Body of pancreas (tissue), 4 donors: ENCODE results near the gene OR8D1.
"Not testable (repeated sequence)": the region's sequence is repeated elsewhere in the genome, so short reads cannot be mapped to it uniquely, and the experiment has no call there.

Source experiments
- POLR2A ChIP-seq, 3 donors: fragments of 450-650 bp; IDR thresholded peaks; one replicate each; pipeline ENCODE4 v1.6.1; 2016; ENCODE audit warnings: antibody characterized with exemption in 3 of 3, mild to moderate bottlenecking in 2 of 3
- TF ChIP-seq, protein P1 (sequence below), 7 experiments: fragments of 450-650 bp in 4 of 7; fragments of 200-600 bp in 3 of 7; sonication (generic) in 3 of 7; IDR thresholded peaks; one replicate each; pipeline ENCODE4 v1.5.1; 2016 to 2019; ENCODE audit warnings: antibody characterized with exemption in 7 of 7

DNA sequence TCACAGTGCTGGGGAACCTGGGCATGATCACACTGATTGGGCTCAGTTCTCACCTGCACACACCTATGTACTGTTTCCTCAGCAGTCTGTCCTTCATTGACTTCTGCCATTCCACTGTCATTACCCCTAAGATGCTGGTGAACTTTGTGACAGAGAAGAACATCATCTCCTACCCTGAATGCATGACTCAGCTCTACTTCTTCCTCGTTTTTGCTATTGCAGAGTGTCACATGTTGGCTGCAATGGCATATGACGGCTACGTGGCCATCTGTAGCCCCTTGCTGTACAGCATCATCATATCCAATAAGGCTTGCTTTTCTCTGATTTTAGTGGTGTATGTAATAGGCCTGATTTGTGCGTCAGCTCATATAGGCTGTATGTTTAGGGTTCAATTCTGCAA lies 48.7 kb downstream of the OR8D1 start:
- TF ChIP-seq, protein P1, sequence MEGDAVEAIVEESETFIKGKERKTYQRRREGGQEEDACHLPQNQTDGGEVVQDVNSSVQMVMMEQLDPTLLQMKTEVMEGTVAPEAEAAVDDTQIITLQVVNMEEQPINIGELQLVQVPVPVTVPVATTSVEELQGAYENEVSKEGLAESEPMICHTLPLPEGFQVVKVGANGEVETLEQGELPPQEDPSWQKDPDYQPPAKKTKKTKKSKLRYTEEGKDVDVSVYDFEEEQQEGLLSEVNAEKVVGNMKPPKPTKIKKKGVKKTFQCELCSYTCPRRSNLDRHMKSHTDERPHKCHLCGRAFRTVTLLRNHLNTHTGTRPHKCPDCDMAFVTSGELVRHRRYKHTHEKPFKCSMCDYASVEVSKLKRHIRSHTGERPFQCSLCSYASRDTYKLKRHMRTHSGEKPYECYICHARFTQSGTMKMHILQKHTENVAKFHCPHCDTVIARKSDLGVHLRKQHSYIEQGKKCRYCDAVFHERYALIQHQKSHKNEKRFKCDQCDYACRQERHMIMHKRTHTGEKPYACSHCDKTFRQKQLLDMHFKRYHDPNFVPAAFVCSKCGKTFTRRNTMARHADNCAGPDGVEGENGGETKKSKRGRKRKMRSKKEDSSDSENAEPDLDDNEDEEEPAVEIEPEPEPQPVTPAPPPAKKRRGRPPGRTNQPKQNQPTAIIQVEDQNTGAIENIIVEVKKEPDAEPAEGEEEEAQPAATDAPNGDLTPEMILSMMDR (IDR thresholded peaks at IDR 0.05): not testable (repeated sequence)
- TF ChIP-seq POLR2A (IDR thresholded peaks at IDR 0.05): not testable (repeated sequence)
